CD4-positive, alpha-beta T cell (primary cell): ENCODE results near the gene ATP6V0E2. TPM values are rescaled to one million over a fixed set of nuclear protein-coding genes. Genes with fewer than 3 reads are reported as not detected.
A peak's percentile ranks its signal among the peaks of the same experiment; 100 is the strongest.

Source experiments
- ATAC-seq: fragments of 200-7000 bp; cut with Tn5 transposase; one replicate; pipeline ENCODE4 v1.10.0; 2022; ENCODE audit warnings: mild to moderate bottlenecking; ENCODE audit not compliant: poor library complexity
- CTCF ChIA-PET: fragments of 350-600 bp; sonication (Branson Sonifier 250); formaldehyde crosslinking; loops from one replicate; lab custom pipeline; 2021; ENCODE audit warnings: antibody characterized with exemption, inconsistent platforms; lab: Charles Lee
- POLR2A ChIA-PET: fragments of 350-600 bp; sonication (Branson Sonifier 250); formaldehyde crosslinking; loops from one replicate; lab custom pipeline; 2021; ENCODE audit warnings: antibody characterized with exemption, inconsistent platforms; lab: Charles Lee
- DNase-seq, 14 experiments: peaks; one replicate each; pipeline ENCODE4 v3.0.0-alpha.2; 2013 to 2020; ENCODE audit warnings: mixed read lengths in 2 of 14
- H3K27ac ChIP-seq, 2 donors: one replicate each; pipeline versions ENCODE4 v1.5.1 to v1.7.0; 2013; ENCODE audit warnings: low read length in 2 of 2, low read depth in 1 of 2, mild to moderate bottlenecking in 1 of 2
- H3K27me3 ChIP-seq, 2 experiments: 1 replicate in 1 of 2; 2 replicates in 1 of 2; pipeline versions ENCODE4 v1.6.1 to v1.7.0; 2013; ENCODE audit warnings: low read length in 2 of 2, control low read depth in 1 of 2, mild to moderate bottlenecking in 1 of 2, moderate library complexity in 1 of 2; ENCODE audit not compliant: insufficient read depth in 2 of 2, control insufficient read depth in 1 of 2
- H3K36me3 ChIP-seq: one replicate; pipeline ENCODE4 v1.6.1; 2013; ENCODE audit warnings: low read length, control low read depth; ENCODE audit not compliant: insufficient read depth
- H3K4me1 ChIP-seq: one replicate; pipeline ENCODE4 v1.6.1; 2013; ENCODE audit warnings: low read length, control low read depth; ENCODE audit not compliant: insufficient read depth
- H3K4me3 ChIP-seq: one replicate; pipeline ENCODE4 v1.5.1; 2013; ENCODE audit warnings: mild to moderate bottlenecking, low read length, moderate library complexity
- H3K9me3 ChIP-seq, 2 experiments: 1 replicate in 1 of 2; 2 replicates in 1 of 2; pipeline versions ENCODE4 v1.6.1 to v1.7.0; 2013; ENCODE audit warnings: low read length in 2 of 2, mild to moderate bottlenecking in 2 of 2, control low read depth in 1 of 2, moderate library complexity in 1 of 2; ENCODE audit not compliant: control insufficient read depth in 1 of 2, insufficient read depth in 1 of 2
- H3K27ac Mint-ChIP-seq: one replicate; pipeline ENCODE4 v1.8.0; 2020; ENCODE audit warnings: mixed read lengths
- H3K27me3 Mint-ChIP-seq: one replicate; pipeline ENCODE4 v1.8.0; 2021; ENCODE audit warnings: mixed read lengths
- H3K36me3 Mint-ChIP-seq: one replicate; pipeline ENCODE4 v1.8.0; 2021; ENCODE audit warnings: low read depth, mixed read lengths
- H3K4me1 Mint-ChIP-seq: one replicate; pipeline ENCODE4 v1.8.0; 2021; ENCODE audit warnings: low read depth, mixed read lengths
- H3K4me3 Mint-ChIP-seq: one replicate; pipeline ENCODE4 v1.8.0; 2020; ENCODE audit warnings: mild to moderate bottlenecking, mixed read lengths
- H3K9me3 Mint-ChIP-seq: one replicate; pipeline ENCODE4 v1.8.0; 2020; ENCODE audit warnings: mixed read lengths
- CTCF ChIP-seq: fragments of 200-600 bp; IDR thresholded peaks from one replicate; pipeline ENCODE4 v1.8.0; 2022; ENCODE audit warnings: antibody characterized with exemption, mild to moderate bottlenecking
- intact Hi-C, 2 experiments: fragments of 100-400 bp; cut with DNase I in 1 of 2; cut with micrococcal nuclease in 1 of 2; formaldehyde crosslinking; loops; one replicate each; pipeline versions ENCODE4 v1.15.1 to v1.9.0; 2023 to 2025; cut with DNase I, micrococcal nuclease
- total RNA-seq, 174 experiments: library from RNA in 2 of 174; stranded (reverse) in 2 of 174; gene quantifications; one replicate each; pipeline ENCODE4 v1.2.3 and lab custom pipeline; 2021 to 2026

The ATP6V0E2 gene
- total RNA-seq, 2 experiments from 2014 or later, result 23.2 to 24.9 TPM

GRCh38 chr7:149838224-149838991, 35.4 kb upstream of the ATP6V0E2 start, which contains the start of gene ZNF862:
Gene ZNF862, plus strand, starts transcription at chr7:149838375. Its CDS starts 237 bp downstream, at chr7:149838612.
- Histone ChIP-seq H3K36me3 (no peaks in the 10 kb centered on the region), H3K9me3 (no peaks in the 10 kb centered on the region), H3K4me1 (peaks cover 17% of the 10 kb centered on the region), H3K27ac (peak within 1 kb of the TSS; percentile 1 to 72), H3K4me3 (peak within 1 kb of the TSS; percentile 86), H3K27me3 (no peaks in the 10 kb centered on the region)
- CTCF ChIA-PET, result interaction anchor here (1.0 to 1.7 kb wide), 6 partner anchors 18 to 214 kb away, joined by 3 to 6 read pairs (median 4); no protein-coding TSS in a partner anchor
- peaks cover 4% of the 10 kb centered on the region for H3K36me3 Mint-ChIP-seq
- peak; percentile 97 for ATAC-seq
- H3K4me3 Mint-ChIP-seq, result peak within 1 kb of the TSS; percentile 98
- H3K27ac Mint-ChIP-seq, result peak within 1 kb of the TSS; percentile 84
- POLR2A ChIA-PET, result interaction anchor here (0.6 to 3.1 kb wide), 10 partner anchors 9 to 691 kb away, joined by 3 to 83 read pairs (median 5); partner anchors contain the start of genes ATP6V0E2, REPIN1 and ZNF398
- H3K9me3 Mint-ChIP-seq, result no peaks in the 10 kb centered on the region
- no peaks in the 10 kb centered on the region for H3K27me3 Mint-ChIP-seq
- no peak for TF ChIP-seq CTCF
- peak; percentile 90 to 99 (median 95) for DNase-seq
- peaks cover 44% of the 10 kb centered on the region for H3K4me1 Mint-ChIP-seq
- intact Hi-C loops, result loop anchor here (1.0 to 10.0 kb wide), 7 partner anchors 18 to 1246 kb away; partner anchors contain the start of genes AGAP3 (in 1 of the 2), ATP6V0E2 (in 1 of the 2), FASTK (in 1 of the 2) and TMUB1 (in 1 of the 2)

- H3K27me3 Mint-ChIP-seq, result no peaks in the 10 kb centered on the region
- peak overlapping the region; percentile 86 for H3K4me3 ChIP-seq
- ChIA-PET POLR2A (interaction anchor here (1.5 to 3.1 kb wide), 5 partner anchors 11 to 529 kb away, joined by 4 to 83 read pairs (median 15); partner anchors contain the start of genes ATP6V0E2 and REPIN1), CTCF (interaction anchor here (1.1 to 1.7 kb wide), 5 partner anchors 18 to 214 kb away, joined by 3 to 6 read pairs (median 4); no protein-coding TSS in a partner anchor)
- DNase-seq, result no peak
- no peak for ATAC-seq
- peaks cover 45% of the 10 kb centered on the region for H3K4me1 Mint-ChIP-seq
- no peak for TF ChIP-seq CTCF
- H3K27ac ChIP-seq, result peak overlapping the region; percentile 1 to 72
- peak overlapping the region; percentile 62 for H3K27ac Mint-ChIP-seq
- no peaks in the 10 kb centered on the region for H3K9me3 Mint-ChIP-seq
- H3K36me3 Mint-ChIP-seq, result peaks cover 5% of the 10 kb centered on the region
- no peaks in the 10 kb centered on the region for H3K9me3 ChIP-seq
- H3K27me3 ChIP-seq, result no peaks in the 10 kb centered on the region
- intact Hi-C loops, result loop anchor here (1.0 to 10.0 kb wide), 7 partner anchors 18 to 1246 kb away; partner anchors contain the start of genes AGAP3 (in 1 of the 2), ATP6V0E2 (in 1 of the 2), FASTK (in 1 of the 2) and TMUB1 (in 1 of the 2)
- peaks cover 17% of the 10 kb centered on the region for H3K4me1 ChIP-seq
- no peaks in the 10 kb centered on the region for H3K36me3 ChIP-seq
- peak overlapping the region; percentile 89 for H3K4me3 Mint-ChIP-seq
Observed at GRCh38 chr7:149838992-149839408, 34.8 kb upstream of the ATP6V0E2 start.

- Histone ChIP-seq H3K4me1 (peaks cover 17% of the 10 kb centered on the region), H3K4me3 (no peak overlapping the region), H3K9me3 (no peaks in the 10 kb centered on the region), H3K36me3 (peaks cover 3% of the 10 kb centered on the region), H3K27ac (no peak overlapping the region), H3K27me3 (no peaks in the 10 kb centered on the region)
- peak overlapping the region; percentile 89 for H3K4me3 Mint-ChIP-seq
- TF ChIP-seq CTCF, result no peak
- H3K4me1 Mint-ChIP-seq, result peaks cover 51% of the 10 kb centered on the region
- intact Hi-C loops, result loop anchor here (2.0 to 10.0 kb wide), 5 partner anchors 17 to 1245 kb away; partner anchors contain the start of genes AGAP3 (in 1 of the 2), FASTK (in 1 of the 2), TMUB1 (in 1 of the 2) and ZNF467 (in 1 of the 2)
- peaks cover 10% of the 10 kb centered on the region for H3K36me3 Mint-ChIP-seq
- H3K9me3 Mint-ChIP-seq, result no peaks in the 10 kb centered on the region
- ChIA-PET POLR2A (interaction anchor here (0.7 to 3.1 kb wide), 5 partner anchors 10 to 42 kb away, joined by 4 to 83 read pairs (median 15); partner anchors contain the start of gene ATP6V0E2), CTCF (interaction anchor here (0.6 to 1.7 kb wide), 8 partner anchors 15 to 1602 kb away, joined by 3 to 7 read pairs (median 4); no protein-coding TSS in a partner anchor)
- DNase-seq, result no peak
- H3K27ac Mint-ChIP-seq, result peak overlapping the region; percentile 62
- H3K27me3 Mint-ChIP-seq, result no peaks in the 10 kb centered on the region
- ATAC-seq, result no peak
Observed at GRCh38 chr7:149839933-149840332, 33.8 kb upstream of the ATP6V0E2 start.
